Measurements from ENCODE around the gene GNPTAB. TPM values are rescaled to one million over a fixed set of nuclear protein-coding genes. Genes with fewer than 3 reads are reported as not detected.

GNPTAB gene
- total RNA-seq, 1 donor from 2014 or later = 26.5 TPM

GRCh38 chr12:101729842-101730241 is 100.9 kb downstream of the GNPTAB start:
- TF ChIP-seq CTCF (IDR thresholded peaks at IDR 0.05; ENCODE audit: insufficient read depth, low read length, poor library complexity, severe bottlenecking) = no peak
- Histone ChIP-seq H3K36me3 (ENCODE audit: control insufficient read depth, insufficient read depth, low read length) (no peaks in the 10 kb centered on the region), H3K27me3 (ENCODE audit: control insufficient read depth, insufficient read depth, low read length) (no peaks in the 10 kb centered on the region), H3K4me3 (ENCODE audit: low read depth, low read length) (no peak overlapping the region)
- DNase-seq (ENCODE audit: low read depth) = no peak

- Histone ChIP-seq H3K4me3 (ENCODE audit: low read depth, low read length) (no peak overlapping the region), H3K27me3 (ENCODE audit: control insufficient read depth, insufficient read depth, low read length) (no peaks in the 10 kb centered on the region), H3K36me3 (ENCODE audit: control insufficient read depth, insufficient read depth, low read length) (no peaks in the 10 kb centered on the region)
- no peak for DNase-seq (ENCODE audit: low read depth)
- TF ChIP-seq CTCF (IDR thresholded peaks at IDR 0.05; ENCODE audit: insufficient read depth, low read length, poor library complexity, severe bottlenecking) = no peak
Measured at GRCh38 chr12:101727098-101727497, 103.7 kb downstream of the GNPTAB start.

GRCh38 chr12:101722392-101722791 is 108.4 kb downstream of the GNPTAB start:
- Histone ChIP-seq H3K4me3 (ENCODE audit: low read depth, low read length) (no peak overlapping the region), H3K36me3 (ENCODE audit: control insufficient read depth, insufficient read depth, low read length) (no peaks in the 10 kb centered on the region), H3K27me3 (ENCODE audit: control insufficient read depth, insufficient read depth, low read length) (no peaks in the 10 kb centered on the region)
- DNase-seq (ENCODE audit: low read depth) = no peak
- no peak for TF ChIP-seq CTCF (IDR thresholded peaks at IDR 0.05; ENCODE audit: insufficient read depth, low read length, poor library complexity, severe bottlenecking)

GRCh38 chr12:101720118-101720517 is 110.6 kb downstream of the GNPTAB start:
- Histone ChIP-seq H3K27me3 (ENCODE audit: control insufficient read depth, insufficient read depth, low read length) (no peaks in the 10 kb centered on the region), H3K4me3 (ENCODE audit: low read depth, low read length) (no peak overlapping the region), H3K36me3 (ENCODE audit: control insufficient read depth, insufficient read depth, low read length) (no peaks in the 10 kb centered on the region)
- no peak for TF ChIP-seq CTCF (IDR thresholded peaks at IDR 0.05; ENCODE audit: insufficient read depth, low read length, poor library complexity, severe bottlenecking)
- DNase-seq (ENCODE audit: low read depth) = no peak

GRCh38 chr12:101719566-101719965 is 111.2 kb downstream of the GNPTAB start:
- Histone ChIP-seq H3K4me3 (ENCODE audit: low read depth, low read length) (no peak overlapping the region), H3K36me3 (ENCODE audit: control insufficient read depth, insufficient read depth, low read length) (no peaks in the 10 kb centered on the region), H3K27me3 (ENCODE audit: control insufficient read depth, insufficient read depth, low read length) (no peaks in the 10 kb centered on the region)
- DNase-seq (ENCODE audit: low read depth) = no peak
- no peak for TF ChIP-seq CTCF (IDR thresholded peaks at IDR 0.05; ENCODE audit: insufficient read depth, low read length, poor library complexity, severe bottlenecking)

GRCh38 chr12:101714877-101715444 is 115.8 kb downstream of the GNPTAB start:
- no peaks in the 10 kb centered on the region for H3K36me3 ChIP-seq (ENCODE audit: control insufficient read depth, insufficient read depth, low read length)
- DNase-seq (ENCODE audit: low read depth) = no peak

More at GRCh38 chr12:101714877-101715444, 115.8 kb downstream of the GNPTAB start:
- no peaks in the 10 kb centered on the region for H3K27me3 ChIP-seq (ENCODE audit: control insufficient read depth, insufficient read depth, low read length)
- no peak overlapping the region for H3K4me3 ChIP-seq (ENCODE audit: low read depth, low read length)
- no peak for TF ChIP-seq CTCF (IDR thresholded peaks at IDR 0.05; ENCODE audit: insufficient read depth, low read length, poor library complexity, severe bottlenecking)
